Fibroblast of skin of right biceps (primary cell): ENCODE results near the gene HEPH.
"Not testable (repeated sequence)": the region's sequence is repeated elsewhere in the genome, so short reads cannot be mapped to it uniquely, and the experiment has no call there.

ENCODE experiments used
- DNase-seq: peaks from one replicate; pipeline ENCODE4 v3.0.0-alpha.2; 2013

Gene HEPH

DNA sequence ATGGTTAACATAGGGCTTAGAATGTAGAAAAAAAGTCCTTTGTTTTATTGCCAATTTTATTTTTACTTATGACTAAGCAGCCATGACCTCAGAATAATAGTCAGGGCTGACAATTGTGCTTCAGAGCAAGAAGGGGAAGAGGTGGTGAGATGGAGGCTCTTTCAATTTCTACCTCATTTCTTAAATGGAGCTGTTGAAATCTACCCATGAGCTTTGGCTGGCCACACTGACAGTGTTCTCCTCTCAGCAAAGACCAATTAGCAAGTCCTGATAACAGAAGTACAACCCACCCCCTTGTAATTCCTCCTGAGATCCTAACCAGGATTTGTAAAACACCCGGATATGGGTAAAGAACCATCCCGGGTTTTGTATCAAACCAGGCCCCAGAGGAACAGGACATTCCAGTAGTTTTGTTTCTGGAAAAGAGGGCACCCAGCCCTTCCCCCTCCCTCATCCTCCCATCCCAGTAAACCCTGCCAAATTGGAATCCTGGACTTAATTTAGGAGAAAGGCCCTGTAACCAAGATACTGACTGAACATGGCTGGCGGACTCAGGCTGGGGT, at the start of gene HEPH:
TSS of gene HEPH (plus strand) at position 399 of the 563 bp plus-strand sequence. CDS start 6,324 bp downstream, outside the sequence.
- peak; percentile 77 for DNase-seq

DNA sequence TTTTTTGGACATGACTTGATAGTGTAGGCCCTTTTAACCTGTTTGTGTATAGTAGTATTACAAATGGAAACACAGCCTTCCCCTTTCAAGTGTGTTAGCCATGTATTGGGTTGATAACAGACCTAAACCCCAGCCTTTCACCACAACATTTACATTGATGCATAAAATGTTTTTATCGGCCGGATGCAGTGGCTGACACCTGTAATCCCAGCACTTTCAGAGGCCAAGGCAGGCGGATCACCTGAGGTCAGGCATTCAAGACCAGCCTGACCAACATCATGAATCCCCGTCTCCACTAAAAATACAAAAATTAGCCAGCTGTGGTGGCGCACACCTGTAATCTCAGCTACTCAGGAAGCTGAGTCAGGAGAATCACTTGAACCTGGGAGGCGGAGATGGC, 45.3 kb upstream of the HEPH start:
- DNase-seq, result not testable (repeated sequence)

DNA sequence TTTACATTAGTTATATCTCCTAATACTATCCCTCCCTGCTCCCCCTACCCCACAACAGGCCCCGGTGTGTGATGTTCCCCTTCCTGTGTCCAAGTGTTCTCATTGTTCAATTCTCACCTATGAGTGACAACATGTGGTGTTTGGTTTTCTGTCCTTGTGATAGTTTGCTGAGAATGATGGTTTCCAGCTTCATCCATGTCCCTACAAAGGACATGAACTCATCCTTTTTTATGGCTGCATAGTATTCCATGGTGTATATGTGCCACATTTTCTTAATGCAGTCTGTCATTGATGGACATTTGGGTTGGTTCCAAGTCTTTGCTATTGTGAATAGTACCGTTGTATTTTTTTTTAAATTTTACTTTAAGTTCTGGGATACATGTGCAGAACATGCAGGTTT, 42.7 kb upstream of the HEPH start:
- not testable (repeated sequence) for DNase-seq

DNA sequence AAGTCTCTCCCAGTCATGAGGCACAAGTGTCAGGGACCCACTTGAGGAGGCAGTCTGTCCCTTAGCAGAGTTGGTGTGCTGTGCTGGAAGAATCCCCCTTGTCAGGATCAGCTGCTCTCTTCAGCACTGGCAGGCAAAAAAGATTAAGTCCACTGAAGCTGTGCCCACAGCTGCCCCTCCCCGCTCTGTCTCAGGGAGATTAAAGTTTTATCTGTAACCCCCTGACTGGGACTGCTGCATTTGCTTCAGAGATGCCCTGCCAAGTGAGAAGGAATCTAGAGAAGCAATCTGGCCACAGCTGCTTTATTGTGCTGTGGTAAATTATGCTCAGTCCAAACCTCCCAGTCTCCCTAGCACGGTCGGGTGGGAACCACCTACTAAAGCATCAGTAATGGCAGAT, 37.4 kb upstream of the HEPH start:
- no peak for DNase-seq

GRCh38 chrX:66130469-66130868, 33.6 kb upstream of the HEPH start:
- DNase-seq, result no peak

DNA sequence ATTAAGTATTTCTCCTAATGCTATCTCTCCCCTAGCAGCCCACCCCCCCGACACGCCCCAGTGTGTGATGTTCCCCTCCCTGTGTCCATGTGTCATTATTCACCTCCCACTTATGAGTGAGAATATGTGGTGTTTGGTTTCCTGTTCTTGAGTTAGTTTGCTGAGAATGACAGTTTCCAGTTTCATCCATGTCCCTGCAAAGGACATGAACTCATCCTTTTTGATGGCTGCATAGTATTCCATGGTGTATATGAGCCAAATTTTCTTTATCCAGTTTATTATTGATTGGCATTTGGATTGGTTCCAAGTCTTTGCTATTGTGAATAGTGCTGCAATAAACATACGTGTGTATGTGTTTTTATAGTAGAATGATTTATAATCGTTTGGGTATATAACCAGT, 28.8 kb upstream of the HEPH start:
- DNase-seq, result not testable (repeated sequence)

DNA sequence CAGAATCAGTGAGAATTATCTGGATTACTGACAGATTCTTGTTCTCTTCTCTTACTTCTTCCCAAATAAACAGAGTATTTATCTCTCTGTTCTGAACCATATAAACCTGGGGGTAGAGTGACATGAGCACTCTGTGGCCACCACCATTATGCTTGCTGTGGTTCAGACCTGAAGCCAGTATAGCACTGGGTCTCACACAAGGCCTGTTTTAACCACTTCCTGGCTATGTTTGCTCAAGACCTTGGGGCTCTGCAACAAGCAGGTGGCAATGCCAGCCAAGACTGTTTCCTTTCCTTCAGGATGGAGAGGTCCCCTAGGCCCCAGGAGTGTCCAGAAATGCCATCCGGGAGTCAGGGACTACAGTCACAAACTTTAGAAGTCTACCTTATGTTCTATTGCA, 21.7 kb upstream of the HEPH start:
- DNase-seq, result no peak

DNA sequence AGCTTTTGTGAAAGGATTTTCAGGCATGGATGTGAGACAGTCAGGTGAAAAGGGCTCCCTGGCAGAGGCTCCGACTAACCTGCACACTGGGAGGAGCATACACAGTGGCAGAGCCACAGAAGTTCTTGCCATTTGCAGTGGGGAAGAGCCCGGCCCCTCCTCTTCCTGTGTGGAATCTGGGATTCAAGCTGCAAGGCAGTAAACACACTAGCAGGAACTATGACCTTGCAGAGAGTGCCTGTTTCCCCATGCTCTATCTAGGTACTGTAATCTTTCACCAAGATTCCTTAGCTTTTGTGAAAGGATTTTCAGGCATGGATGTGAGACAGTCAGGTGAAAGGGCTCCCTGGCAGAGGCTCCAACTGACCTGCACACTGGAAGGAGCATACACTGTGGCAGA, 19.8 kb upstream of the HEPH start:
- no peak for DNase-seq

- DNase-seq, result no peak
Measured at GRCh38 chrX:66149519-66149918, 14.5 kb upstream of the HEPH start.

DNA sequence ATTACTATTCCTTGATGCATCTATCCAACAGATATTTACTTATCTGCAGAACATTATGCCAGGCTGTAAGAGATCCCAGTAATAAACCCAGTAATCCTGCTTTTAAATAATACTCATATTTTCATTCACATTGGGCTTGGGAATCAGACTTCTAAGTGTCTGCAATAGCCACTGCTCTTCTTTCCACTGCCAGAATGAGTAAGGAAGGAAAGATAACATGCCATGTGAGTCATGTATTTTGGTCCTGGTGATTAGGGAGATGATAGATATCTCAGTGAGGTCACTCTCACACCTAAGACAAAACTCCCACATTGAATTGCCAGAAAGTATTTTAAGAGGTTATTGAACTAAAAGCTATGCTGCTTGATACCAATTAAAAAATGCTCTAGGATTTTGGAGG, 13.9 kb upstream of the HEPH start:
- no peak for DNase-seq

GRCh38 chrX:66162331-66162822, 1.7 kb upstream of the HEPH start:
- DNase-seq, result no peak

DNA sequence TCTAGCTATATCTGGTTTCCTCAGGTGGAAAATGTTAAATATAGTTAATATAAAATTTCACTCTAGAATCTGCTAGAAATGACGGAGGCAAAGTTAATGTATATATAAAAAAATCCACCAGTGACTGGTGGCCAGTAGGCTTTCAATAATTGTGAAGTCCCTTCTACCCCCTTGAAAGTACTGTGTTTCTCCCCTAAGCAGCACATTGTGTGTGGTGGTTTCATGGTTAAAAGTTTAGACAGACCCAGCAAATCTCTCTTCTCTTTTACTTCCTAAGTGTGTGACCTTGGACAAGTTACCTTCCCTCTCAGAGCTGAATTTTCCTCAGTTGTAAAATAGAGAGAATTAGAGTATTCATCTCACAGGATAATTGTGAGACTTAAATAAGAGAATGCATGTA, 600 bp upstream of the HEPH start:
- no peak for DNase-seq

GRCh38 chrX:66164470-66164869, 423 bp downstream of the HEPH start:
- DNase-seq, result no peak

- no peak for DNase-seq
Measured at GRCh38 chrX:66164931-66165330, 884 bp downstream of the HEPH start.

GRCh38 chrX:66166671-66167070, 2.6 kb downstream of the HEPH start:
- no peak for DNase-seq

DNA sequence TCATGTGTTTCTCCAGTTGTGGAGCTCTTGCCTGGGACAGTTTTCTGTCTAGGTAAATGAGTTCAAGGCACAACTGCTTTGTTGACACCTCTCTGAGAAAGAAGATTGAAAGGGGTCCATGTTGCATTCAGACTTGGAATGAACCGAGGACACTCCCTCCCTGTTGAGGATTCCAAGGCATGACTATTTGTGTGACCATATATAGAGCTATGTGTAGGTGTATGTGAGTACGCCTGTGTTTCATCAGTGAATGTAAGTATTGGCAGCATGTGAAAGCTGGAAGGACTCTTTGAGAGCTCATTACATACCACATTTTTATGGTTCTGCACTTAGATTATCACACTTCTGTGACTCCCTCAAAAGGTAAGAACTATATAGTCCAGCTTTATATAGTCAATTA, 3.4 kb downstream of the HEPH start:
- peak; percentile 29 for DNase-seq

DNA sequence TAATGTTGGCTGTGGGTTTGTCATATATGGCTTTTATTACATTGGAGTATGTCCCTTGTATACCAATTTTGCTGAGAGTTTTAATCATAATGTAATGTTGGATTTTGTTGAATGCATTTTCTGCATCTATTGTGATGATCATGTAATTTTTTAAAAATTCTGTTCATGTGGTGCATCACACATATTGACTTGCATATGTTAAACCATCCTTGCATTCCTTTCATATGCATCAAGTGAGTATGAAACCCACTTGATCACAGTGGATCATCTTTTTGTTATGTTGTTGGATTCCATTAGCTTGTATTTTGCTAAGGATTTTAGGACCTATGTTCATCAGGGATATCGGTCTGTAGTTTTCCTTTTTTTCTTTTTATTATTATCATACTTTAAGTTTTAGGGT, 12.1 kb downstream of the HEPH start:
- no peak for DNase-seq

DNA sequence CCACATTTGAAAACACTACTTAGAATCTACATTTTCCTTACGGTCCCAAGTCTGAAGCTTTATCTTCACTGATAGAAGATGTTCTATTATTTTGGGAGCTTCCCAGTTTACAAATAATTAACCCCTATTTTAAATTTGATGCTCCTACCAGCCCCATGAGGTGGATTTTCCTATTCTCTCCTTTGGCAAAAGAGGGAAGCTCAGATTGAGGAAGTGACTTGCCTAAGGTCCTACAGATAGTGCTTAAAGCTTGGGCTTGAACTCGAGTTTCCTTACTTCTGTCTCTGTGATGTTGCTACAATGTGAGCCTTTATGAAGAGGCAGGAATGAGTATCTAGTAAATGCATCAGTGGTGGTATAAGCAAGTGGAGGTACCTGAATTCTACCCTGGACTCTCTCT, 27.5 kb downstream of the HEPH start:
- no peak for DNase-seq

DNA sequence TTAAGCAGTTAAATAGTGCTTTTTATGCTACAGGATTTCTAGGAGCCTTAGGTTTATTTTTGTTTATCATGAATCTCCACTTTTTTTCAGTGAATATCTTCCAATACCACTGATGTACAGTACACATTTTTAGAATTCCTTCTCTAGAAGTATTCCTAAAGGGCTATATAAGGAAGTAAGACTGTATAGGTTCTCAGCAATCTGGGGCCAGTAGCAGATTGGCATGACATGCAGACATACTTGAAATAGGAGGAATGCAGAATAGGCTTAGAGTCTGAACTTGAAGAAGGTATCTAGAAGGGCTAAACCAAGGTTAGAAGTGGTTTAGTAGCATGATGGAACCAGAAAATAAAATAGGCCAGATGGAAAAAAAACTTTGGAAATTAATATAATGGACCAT, 29.8 kb downstream of the HEPH start:
- DNase-seq, result peak; percentile 49

DNA sequence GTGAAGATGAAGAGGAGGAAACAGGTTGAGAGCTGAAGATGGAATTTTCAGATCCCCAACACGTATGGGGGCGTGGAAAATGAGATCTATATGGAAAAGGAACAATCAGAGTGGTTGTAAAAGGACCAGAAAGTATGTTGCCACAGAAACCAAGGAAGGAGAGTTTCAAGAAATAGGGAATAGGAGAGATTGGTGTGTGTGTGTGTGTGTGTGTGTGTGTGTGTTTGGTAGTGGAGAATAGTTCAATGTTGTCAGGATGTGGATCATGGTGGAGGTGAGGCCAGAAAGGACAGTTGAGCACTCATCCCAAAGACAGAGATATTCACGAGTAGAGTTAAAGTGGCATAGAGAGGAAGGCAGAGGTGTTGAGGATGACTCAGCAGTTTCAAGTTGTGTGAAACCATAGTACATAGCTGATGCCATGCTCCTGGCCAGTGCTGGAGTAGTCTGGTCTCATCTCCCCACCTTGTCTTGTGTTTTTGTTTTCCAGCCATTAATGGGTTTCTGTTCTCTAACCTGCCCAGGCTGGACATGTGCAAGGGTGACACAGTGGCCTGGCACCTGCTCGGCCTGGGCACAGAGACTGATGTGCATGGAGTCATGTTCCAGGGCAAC, 36.1 kb downstream of the HEPH start:
- no peak for DNase-seq

- peak; percentile 0 for DNase-seq
Measured at GRCh38 chrX:66200855-66201795, 37.1 kb downstream of the HEPH start.

- no peak for DNase-seq
Measured at GRCh38 chrX:66203114-66203513, 39.1 kb downstream of the HEPH start.

GRCh38 chrX:66221856-66222255, 57.8 kb downstream of the HEPH start:
- DNase-seq, result peak; percentile 11

DNA sequence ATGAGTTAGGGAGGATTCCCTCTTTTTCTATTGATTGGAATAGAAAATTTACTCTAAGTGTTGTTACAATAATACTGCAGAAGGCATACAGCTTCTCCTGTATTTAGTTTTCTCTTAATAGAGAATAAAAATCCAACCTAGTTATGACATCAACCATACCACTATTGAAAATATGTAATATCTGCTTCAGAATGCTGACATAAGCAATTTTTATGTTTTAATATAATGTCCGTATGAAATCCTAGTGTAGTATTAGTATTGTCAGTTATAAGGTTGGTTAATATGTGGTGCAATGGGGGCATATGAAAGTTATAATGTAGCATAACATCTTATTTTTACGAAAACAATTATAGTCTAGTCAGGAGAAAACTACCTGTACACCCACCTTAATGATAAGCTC, 68.2 kb downstream of the HEPH start:
- DNase-seq, result no peak
